NCI-H2196 (cell line): ENCODE measurements around the gene ARAP3.

Source experiments
- DNase-seq: peaks from one replicate; lab custom pipeline; 2025; ENCODE audit not compliant: unreplicated experiment; lab: John Stamatoyannopoulos, UW

ARAP3 gene

DNA sequence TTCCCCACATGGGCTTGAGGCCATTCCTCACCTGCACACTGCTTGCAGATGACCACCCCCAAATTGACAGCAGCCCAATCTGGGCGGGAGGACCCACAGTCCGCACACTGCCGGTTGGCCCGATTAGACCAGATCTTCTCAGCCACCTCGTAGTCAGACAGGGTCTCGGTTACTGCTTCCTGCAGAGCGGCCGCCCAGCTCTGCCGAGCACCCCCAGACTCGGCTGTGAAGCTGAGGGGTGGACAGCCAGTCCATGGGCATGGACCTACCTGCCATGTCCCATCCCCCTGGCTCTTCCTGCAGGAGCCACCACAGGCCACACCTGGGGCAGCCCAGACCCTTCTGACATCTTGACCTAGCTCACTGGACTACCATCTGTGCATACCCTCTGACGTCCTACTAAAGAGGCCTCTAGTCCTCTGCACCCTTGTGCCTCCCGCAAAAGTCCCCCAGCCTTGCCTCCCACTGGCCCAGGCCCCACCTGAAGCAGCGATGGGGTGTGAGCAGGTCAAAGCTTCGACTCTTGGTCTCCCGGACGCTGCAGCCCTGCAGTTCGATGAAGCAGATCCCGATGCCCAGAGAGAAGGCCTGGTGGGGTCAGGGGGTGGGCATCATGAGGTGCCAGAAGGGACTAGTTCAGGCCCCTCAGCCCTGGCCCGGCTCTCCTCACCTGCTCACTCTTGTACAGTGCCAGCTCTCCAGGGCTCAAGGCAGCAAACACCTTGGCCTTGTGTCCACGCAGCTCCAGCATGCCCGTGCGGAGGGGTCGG is 9.8 kb downstream of the ARAP3 start:
- no peak for DNase-seq

DNA sequence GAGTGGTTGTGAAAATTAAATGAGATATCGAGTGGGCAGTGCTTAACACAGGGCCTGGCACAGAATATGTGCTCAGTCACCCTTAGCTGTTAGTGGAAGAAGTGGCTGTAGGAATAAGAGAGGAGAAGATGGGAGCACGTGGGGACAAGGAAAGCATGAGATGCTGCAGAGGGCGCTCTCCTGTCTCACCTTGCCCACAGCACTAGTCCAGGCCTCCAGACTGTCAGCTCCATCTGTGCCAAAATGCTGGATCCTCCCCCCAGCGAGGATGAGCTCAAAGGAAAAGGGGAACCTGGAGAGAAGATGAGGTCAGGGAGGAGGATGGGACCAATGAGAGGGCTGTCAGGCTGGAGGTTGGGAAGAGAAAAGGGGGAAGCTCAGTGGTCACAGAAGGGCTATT is 12.5 kb downstream of the ARAP3 start:
- no peak for DNase-seq

DNA sequence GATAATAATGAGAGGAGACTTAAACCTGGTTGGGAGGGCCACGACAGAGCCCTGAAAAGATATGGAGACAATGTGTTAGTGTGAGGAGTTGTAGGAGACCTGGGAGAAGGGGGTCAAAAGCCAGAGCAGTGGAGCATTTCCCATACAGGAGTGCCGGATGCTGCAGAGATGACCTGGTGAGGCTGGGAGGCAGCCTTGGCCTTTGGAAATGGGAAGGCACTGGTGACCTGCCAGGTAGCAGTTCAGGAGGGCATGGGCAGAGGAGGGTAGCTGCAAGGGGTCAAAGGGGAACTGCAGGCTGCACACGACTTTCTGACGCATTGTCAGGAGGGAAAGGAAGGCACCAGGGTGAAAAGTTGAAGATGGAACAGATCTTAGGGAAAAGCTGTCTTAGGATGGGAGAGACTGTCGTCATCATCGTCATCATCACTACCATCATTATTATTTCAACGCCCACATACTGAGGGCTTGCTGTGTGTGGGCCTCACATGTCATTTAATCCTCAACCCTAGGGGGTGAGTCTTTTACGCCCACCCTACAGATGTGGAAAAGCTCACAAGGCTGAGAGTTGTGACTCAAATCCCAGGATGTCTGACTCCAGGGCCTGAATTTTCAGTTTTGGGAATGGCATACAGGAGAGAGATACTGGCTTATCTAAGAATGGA is 13.3 kb downstream of the ARAP3 start:
- DNase-seq, result no peak

DNA sequence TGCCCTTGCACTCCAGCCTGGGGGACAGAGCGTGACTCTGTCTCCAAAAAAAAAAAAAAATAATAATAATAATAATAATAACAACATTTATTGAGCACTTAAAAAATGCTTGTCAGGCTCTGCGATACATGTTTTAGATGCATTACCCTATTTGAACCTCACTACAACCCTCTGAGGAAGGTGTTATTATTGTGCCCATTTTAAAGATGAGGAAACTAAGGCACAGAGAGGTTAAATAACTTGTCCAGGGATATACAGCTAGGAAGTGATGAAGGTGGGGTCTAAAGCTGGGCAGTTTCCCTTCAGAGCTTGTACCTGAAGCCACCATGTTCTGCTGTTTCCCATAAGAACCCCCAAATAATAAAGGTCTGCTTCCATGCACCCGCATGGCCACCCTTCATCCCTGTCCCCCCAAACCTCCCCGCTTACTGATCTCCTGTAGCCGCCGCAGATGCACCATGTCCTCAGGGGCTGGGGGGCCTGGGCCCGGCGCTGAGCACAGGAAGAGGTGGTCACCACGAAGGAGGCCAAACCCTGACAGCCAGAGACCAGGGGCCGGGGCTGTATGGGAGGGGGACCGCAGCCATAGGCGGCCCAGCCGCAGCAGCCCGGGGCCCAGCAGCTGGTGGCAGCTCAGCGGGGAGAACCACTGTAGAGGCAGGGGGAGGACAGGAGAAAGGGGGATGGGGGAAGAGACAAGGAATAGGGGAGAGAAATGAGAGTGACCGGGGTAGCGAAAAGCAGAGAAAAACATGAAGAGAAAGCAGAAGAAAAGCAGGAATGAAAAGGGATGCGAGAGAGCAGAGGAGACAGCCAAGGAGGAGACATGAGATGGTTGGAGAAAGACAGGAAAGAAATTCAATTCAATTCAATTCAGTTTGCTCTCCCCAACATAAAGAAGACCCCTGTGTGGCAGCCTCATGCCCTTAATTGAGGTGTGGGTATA is 15.8 kb downstream of the ARAP3 start:
- no peak for DNase-seq

DNA sequence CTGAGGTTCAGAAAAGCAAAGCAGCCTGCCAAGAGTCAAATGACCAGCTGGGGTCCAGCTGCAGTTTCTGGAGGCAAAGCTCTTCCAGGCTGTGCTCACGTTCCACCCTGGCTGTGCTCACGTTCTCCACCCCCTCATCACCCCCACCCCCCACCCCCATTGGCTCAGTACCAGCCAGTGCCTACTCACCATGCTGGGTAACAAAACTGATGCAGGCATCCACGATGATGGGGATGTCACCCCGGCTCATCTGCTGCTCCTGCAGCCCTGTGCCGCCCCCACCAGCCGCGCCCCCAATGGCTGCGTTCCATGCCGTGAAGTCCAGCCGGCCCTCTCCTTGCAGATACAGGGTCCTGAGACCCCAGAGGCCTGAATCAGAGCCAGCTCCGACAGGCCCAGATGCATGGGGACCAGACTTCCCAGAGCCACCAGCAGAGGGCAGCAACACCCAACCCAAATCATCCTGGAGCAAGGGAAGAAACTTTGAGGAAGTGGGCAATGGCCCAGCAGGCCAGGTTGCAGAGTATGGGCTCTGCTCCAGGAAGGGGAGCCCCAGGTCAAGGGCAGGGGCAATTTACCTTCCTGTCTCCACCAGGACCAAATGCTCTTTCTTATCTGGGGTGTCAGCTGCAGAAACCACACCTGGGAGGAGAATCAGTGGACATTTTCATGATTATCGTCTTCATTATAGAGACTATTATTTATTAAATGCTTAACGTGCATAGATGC is 17.1 kb downstream of the ARAP3 start:
- DNase-seq, result peak; percentile 60

DNA sequence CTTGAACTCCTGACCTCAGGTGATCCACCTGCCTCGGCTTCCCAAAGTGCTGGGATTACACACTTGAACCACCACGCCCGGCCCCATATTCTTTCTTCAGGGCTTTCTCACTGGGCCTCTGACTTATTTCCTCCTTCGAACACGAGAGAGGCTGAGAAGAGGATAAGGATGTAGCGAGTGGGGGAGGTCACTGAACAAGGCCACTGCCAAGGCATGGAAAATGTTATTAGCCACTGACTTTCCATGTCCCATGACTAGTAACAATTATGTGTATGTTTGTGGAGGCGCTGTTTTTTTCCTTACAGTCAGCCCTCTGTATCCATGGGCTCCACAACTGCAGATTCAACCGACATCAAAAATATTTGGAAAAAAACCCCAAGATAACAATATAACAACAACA is 18.5 kb downstream of the ARAP3 start:
- no peak for DNase-seq

DNA sequence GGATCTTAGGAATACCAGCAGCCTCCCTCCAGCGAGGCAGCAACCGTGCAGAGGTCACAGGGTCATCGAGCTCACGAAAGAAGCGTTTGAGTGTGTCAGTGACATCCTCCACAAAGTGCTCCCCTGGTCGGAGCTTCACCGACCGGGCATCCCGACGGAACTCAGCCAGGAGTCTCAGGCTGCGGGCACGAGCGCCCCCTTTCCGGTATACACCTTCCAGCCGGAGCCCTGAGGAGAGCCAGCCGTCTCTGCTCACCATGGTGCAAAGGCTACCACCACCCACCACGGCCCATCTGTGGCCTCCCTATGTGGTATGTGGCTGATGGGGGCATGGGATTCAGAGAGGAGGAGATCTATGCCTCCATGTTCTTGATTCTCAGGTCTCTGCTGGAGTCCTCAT is 20.0 kb downstream of the ARAP3 start:
- no peak for DNase-seq

DNA sequence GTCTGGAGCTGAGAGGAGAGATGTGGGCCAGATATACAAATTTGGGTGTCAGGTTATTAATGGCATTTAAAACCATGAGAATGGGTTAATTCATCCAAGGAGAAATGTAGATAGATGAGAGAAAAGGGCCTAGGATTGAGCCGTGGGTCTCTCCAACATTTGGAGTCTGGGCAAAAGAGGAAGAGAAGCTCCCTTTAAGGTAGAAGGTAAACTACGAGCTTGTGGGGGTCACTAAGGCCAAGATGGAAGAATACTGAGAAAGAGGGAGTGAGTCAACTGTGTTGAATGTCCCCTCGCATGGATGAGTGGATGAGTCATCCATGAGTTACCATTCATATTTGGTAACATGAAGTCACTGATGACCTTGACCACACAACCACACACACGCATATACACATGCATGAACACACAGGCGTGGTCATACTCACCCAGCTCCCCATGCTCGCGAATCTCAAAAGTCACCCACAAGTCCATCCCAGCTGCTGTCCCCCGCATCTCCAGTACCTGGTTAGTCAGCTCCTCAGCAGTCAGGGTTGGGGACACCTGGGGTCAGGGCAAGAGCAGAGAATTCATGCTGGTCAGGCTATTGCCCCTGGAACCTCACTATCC is 24.0 kb downstream of the ARAP3 start:
- no peak for DNase-seq

DNA sequence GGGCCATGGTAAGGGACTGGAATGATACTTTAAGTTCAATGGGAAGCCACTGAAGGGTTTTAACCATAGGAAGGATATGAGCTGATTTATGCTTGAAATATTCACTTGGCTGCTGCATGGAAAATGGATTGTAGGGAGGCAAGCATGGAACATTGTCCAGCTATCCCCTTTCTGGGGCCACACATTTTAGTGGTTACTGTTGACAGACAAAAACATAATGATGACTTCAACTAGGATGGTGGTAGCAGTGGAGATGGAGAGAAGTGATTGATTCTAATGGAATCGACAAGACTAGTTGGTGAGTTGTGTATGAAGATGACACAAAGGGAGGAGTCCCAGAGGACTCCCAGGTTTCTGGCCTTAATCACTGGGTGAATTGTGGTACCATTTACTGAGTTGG is 24.6 kb downstream of the ARAP3 start:
- DNase-seq, result no peak

DNA sequence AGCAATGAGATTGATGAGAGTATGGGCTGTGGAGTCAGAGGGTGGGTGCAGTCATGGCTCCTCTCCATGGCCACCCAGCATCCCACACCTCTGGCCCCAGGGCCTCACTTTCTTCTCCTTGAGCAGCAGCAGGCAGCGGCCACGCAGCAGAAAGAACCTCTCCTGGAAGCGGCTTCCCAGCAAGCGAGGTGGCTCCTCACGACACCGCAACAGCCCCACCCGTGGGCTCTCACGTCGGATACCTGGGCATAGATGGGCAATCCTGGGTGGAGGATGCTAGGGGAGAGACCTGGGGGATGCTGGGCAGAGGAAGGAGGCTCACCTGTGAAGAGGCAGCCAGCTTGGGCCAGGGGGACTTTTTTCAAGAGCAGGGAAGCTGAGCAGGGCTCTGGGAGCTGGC is 25.6 kb downstream of the ARAP3 start:
- DNase-seq, result no peak

DNA sequence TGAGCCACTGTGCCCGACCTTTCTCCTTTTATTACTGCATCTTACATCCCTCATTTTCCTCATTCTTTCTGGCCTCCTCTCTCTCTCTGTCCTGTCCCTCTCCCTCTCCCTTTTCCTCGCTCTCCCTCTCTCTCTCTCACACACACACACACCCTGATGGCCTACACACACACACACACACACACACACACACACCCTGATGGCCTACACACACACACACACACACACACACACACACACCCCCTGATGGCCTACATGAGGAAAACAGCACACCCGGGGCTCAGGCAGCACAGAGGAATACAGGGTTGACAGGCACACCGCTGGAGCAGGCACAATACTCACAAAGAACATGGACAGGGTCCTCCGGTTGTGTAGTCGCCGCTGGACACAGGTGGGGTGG is 27.0 kb downstream of the ARAP3 start:
- no peak for DNase-seq

DNA sequence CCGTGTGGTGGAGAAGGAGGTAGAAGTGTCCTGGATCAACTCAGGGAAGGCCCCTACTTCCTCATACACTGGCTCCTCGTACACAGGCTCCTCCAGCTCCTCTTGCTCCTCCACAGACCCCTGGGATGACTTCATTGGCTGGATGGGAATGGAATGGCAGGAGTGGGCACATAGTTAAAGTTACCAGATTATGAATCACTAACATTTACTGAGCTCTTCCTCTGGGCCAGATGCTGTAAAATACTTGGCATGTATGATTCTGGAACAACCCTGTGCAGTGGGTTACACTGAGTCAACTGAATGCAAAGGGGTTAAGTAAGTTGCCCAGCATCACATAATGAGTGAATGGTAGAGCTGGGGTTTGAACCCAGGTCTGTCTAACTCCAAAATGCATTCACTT is 27.7 kb downstream of the ARAP3 start:
- no peak for DNase-seq

DNA sequence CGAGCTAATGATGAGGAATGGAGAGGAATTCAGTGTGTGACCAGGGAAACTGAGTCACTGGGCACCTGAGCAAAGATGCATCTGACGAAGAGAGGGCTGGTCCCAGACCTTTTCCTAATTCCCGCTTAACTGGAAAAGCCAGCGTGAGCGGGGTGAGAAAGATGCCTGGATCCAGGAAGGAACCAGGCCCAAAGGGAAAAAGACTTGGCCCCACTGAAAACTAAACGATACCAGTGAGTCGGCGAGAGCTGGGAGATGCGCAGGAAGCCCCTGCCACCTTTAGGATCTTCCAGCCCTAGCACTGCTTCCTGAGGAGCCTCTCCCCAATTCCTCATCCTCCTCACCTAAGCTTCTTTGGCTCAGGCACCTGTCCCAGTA is 30.3 kb downstream of the ARAP3 start:
- DNase-seq, result no peak

DNA sequence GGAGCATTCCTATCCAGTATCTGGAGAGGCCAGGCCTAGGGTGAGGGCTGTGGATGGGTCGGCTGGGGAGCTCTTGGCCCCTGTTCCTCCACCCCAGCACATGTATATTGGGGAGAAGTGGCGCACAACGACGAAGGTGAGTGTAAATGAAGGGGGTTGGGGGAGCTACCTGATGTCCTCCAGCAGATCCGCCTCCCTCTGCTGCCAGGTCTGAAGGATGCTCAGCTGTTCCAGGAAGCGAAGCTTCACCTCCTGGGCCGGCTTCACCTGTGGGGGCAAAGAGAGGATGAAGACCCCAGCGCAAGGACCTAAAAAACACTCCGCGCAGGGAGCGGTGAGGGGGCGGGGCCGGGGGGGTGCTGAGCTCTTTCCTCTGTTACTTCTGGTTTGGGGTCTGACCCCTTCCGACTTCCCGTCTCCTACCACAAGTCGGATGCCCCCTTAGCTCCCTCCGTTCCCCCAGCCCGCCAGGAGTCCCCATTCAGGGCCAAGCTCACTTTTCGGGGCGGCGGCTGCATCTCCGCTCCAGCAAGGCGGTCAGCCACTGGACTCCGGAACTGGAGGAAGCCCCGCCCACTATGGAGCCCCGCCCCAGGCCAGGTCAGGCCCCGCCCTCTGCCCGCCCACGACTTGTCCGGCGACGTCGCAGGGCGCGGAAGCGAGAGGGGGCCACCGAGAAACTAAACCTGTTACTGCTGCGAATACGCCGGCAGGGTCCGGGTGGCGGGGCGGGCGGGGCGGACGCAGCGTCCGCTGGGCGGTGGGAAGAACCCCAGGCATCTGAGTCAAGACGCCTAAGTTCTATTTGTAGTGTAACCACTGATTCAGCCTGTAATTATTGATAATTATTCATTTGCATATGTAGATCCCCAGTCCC is 30.9 kb downstream of the ARAP3 start, which contains the start of gene FCHSD1:
Gene FCHSD1 (minus strand): TSS at position 568 of the 877 bp plus-strand sequence. CDS start 50 bp downstream, at position 518.
- DNase-seq, result peak; percentile 81

DNA sequence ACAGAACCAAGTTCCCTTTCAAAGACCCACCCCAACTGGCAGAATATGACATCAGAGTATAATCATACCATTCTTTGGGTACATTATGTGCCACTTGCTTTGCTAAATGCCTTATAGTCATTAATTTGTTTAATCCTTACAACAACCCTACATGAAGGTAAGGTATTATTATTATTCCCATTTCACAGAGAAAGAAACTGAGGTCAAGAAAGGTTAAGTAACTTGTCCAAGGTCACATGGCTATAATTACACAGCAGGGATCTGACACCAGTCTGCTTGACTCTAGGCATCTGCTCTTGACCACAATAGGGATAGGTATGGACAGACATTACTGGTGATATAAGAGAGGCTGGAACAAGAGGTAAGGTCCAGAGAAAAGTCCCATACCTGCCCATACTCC is 32.1 kb downstream of the ARAP3 start:
- no peak for DNase-seq

DNA sequence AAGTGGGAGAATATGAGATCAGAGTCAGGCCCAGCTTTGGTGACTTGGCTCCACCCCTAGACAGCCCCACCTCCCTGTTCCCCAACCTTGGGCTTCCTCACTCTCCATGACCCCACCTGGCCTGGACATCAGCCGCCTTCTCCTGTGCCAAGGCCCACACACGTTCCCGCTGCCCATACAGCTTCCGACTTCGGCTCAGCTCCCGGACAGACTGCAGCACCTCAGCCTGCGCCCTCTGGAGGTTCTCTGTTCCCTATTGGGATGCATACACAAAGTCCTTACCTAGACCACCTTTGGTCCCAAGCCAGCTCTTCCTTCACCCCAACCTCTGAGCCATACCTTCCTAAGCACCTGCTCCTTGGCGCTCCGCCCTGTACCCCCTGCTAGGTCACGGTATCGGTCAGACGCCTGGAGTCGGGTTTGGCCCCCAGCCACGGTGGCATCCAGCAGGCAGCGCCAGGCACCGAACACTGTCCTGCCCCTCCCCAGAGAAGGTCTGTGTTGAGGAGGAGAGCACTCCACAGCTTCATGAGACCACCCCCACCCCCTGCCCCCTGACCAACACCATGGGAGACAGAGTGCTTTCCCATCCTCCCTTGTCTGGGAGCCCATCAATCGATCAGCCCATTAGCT is 32.9 kb downstream of the ARAP3 start:
- DNase-seq, result no peak

DNA sequence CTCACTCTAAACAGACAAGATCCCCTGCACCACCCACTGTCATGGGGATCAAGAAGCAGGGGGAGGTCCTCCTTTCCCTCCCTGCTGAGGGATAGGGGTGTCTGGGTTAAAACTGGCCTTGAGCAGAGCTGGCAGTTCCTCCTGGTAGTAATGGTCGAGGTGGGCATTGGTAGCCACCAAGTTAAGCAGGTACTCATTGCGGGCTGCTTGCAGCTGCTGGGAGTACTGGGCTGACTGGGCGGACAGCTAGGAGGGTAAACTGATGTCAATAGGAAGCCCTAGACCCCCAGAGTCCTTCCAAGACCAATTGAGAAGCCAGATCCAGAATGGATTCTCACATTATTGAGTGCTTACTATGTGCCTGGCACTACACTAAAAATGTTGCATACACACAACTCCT is 34.2 kb downstream of the ARAP3 start:
- DNase-seq, result no peak

DNA sequence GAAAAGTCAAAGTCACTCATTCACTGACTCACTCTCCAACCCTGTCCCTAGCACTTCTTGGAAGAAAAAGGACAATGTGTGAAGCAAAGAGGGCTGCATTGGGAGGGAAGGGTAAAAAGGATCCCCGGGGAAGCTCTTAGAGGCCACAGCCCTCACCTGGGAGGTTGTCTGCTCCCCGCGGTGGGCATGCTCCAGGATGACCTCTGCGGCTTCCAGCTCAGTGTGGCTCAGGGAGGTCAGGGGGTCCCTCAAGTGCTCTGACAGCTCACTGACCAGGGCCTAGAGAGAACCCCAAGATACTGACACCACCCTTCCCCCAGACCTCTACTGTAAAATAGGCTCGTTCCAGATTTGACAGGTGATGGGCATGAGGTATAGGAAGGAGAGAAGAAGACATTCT is 34.8 kb downstream of the ARAP3 start:
- no peak for DNase-seq

DNA sequence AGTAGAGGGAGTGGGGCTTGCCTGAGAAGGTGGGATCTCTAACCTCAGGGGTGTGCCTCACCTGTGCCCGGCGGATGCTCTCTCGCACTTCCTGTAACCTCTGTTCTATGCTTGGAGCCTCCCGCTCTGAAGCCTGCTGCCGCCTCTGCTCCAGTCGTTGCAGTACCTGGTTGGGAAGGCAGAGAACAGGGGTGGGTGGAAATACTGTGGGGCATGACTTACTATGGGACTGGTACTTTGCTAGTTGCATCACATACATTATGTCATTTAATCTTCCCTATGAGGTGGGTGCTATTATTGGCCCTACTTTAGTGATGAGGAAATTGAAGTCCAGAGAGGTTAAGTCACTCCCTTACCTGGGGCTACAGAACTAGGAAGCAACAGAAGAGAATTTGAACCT is 36.0 kb downstream of the ARAP3 start:
- no peak for DNase-seq
